Endothelial cell of umbilical vein (primary cell): Measurements from ENCODE around the gene LRP1B. TPM values are rescaled to one million over a fixed set of nuclear protein-coding genes. Genes with fewer than 3 reads are reported as not detected.

Source experiments
- BruUV-seq: library from RNA; stranded (reverse); fragments of 400-500 nt; replicated peaks from 2 replicates; lab custom pipeline; 2021; lab: Mats Ljungman, UMichigan
- CTCF ChIA-PET: fragments of 300-600, 350-600 bp; sonication (Branson Sonifier 250); formaldehyde crosslinking; loops from one replicate; lab custom pipeline; 2021; ENCODE audit warnings: antibody characterized with exemption, inconsistent platforms; lab: Charles Lee
- POLR2A ChIA-PET: fragments of 300-600, 350-600 bp; sonication (Branson Sonifier 250); formaldehyde crosslinking; loops from one replicate; lab custom pipeline; 2021; ENCODE audit warnings: antibody characterized with exemption, inconsistent platforms; lab: Charles Lee
- DNase-seq: peaks from one replicate; pipeline ENCODE4 v3.0.0-alpha.2; 2011; ENCODE audit warnings: low read depth, low spot score
- FAIRE-seq: peaks from 2 replicates; lab custom pipeline; 2011; peaks lifted over from hg19 to GRCh38; lab: Jason Lieb, UNC
- H2AFZ ChIP-seq: 2 replicates; pipeline ENCODE4 v1.6.0; 2012; ENCODE audit warnings: low read depth, low read length, control low read depth, inconsistent platforms
- H3K27ac ChIP-seq: 2 replicates; pipeline ENCODE4 v1.5.1; 2011; ENCODE audit warnings: low read depth, mild to moderate bottlenecking, control low read depth, low read length, moderate library complexity; ENCODE audit not compliant: insufficient read depth
- H3K27me3 ChIP-seq, 2 experiments: 2 replicates each; pipeline versions ENCODE4 v1.6.0 to v1.6.1; 2011; ENCODE audit warnings: low read length in 2 of 2, mixed read lengths in 1 of 2; ENCODE audit not compliant: control insufficient read depth in 2 of 2, insufficient read depth in 2 of 2
- H3K36me3 ChIP-seq, 2 experiments: 2 replicates in 1 of 2; 3 replicates in 1 of 2; pipeline ENCODE4 v1.5.1; 2011; ENCODE audit warnings: low read length in 2 of 2, mild to moderate bottlenecking in 1 of 2, moderate library complexity in 1 of 2; ENCODE audit not compliant: control insufficient read depth in 2 of 2, insufficient read depth in 2 of 2; ENCODE audit errors: extremely low read depth in 1 of 2
- H3K4me1 ChIP-seq: 3 replicates; pipeline ENCODE4 v1.5.1; 2011; ENCODE audit warnings: mild to moderate bottlenecking, low read length; ENCODE audit not compliant: control insufficient read depth, insufficient read depth; ENCODE audit errors: extremely low read depth
- H3K4me2 ChIP-seq: 2 replicates; pipeline ENCODE4 v1.6.1; 2011; ENCODE audit warnings: low read length, control low read depth, mixed read lengths; ENCODE audit not compliant: insufficient read depth
- H3K4me3 ChIP-seq, 3 experiments: fragments of 200-600 bp in 1 of 3; sonication (generic), shearing (Covaris generic) in 1 of 3; replicated peaks in 1 of 3; 2 replicates each; pipeline ENCODE4 v1.5.1; 2011 to 2016; ENCODE audit warnings: control low read depth in 3 of 3, low read length in 3 of 3, mild to moderate bottlenecking in 2 of 3, inconsistent platforms in 1 of 3, low read depth in 1 of 3, moderate library complexity in 1 of 3; ENCODE audit not compliant: insufficient read depth in 1 of 3
- H3K79me2 ChIP-seq: 2 replicates; pipeline ENCODE4 v1.6.0; 2012; ENCODE audit warnings: low read length, inconsistent platforms; ENCODE audit not compliant: control insufficient read depth, insufficient read depth
- H3K9ac ChIP-seq: replicated peaks from 2 replicates; pipeline ENCODE3; 2011; ENCODE audit warnings: low read length, control low read depth; ENCODE audit not compliant: insufficient read depth; ENCODE audit errors: extremely low read depth
- H3K9me1 ChIP-seq: replicated peaks from 3 replicates; pipeline ENCODE4 v1.6.0; 2011; ENCODE audit warnings: mild to moderate bottlenecking, low read length; ENCODE audit not compliant: control insufficient read depth, insufficient read depth; ENCODE audit errors: extremely low read depth
- H3K9me3 ChIP-seq: replicated peaks from 2 replicates; pipeline ENCODE4 v1.5.1; 2012; ENCODE audit warnings: low read length, inconsistent platforms; ENCODE audit not compliant: control insufficient read depth, insufficient read depth
- H4K20me1 ChIP-seq: replicated peaks from 2 replicates; pipeline ENCODE3; 2011; ENCODE audit warnings: mild to moderate bottlenecking, low read length; ENCODE audit not compliant: control insufficient read depth, insufficient read depth; ENCODE audit errors: extremely low read depth
- EZH2 ChIP-seq: IDR thresholded peaks from 2 replicates; pipeline ENCODE4 v1.6.1; 2012; ENCODE audit warnings: borderline replicate concordance, low read depth, mild to moderate bottlenecking, moderate library complexity, low read length, inconsistent platforms; ENCODE audit not compliant: severe bottlenecking
- FOS ChIP-seq: IDR thresholded peaks from 2 replicates; pipeline ENCODE4 v1.6.1; 2011; ENCODE audit warnings: mild to moderate bottlenecking, low read length, moderate library complexity, borderline replicate concordance; ENCODE audit not compliant: insufficient read depth
- GATA2 ChIP-seq: IDR thresholded peaks from 2 replicates; pipeline ENCODE4 v1.7.0; 2011; ENCODE audit warnings: low read depth, mild to moderate bottlenecking, moderate library complexity, mixed read lengths, low read length; ENCODE audit not compliant: insufficient read length, insufficient read depth
- JUN ChIP-seq: IDR thresholded peaks from 2 replicates; pipeline ENCODE4 v1.6.1; 2011; ENCODE audit warnings: borderline replicate concordance, low read depth; ENCODE audit not compliant: insufficient read length, insufficient read depth
- MYC ChIP-seq: IDR thresholded peaks from one replicate; pipeline ENCODE4 v1.6.1; 2011; ENCODE audit warnings: mild to moderate bottlenecking, low read depth, low read length
- POLR2A ChIP-seq: IDR thresholded peaks from 2 replicates; pipeline ENCODE4 v1.6.1; 2012; ENCODE audit warnings: low read depth, mild to moderate bottlenecking, control low read depth, low read length
- POLR2AphosphoS5 ChIP-seq: IDR thresholded peaks from 2 replicates; pipeline ENCODE4 v1.6.1; 2012; ENCODE audit warnings: low read depth, mild to moderate bottlenecking, control low read depth, low read length, moderate library complexity; ENCODE audit not compliant: insufficient read depth
- dilution Hi-C: fragments of 300-500 bp; cut with MboI; formaldehyde crosslinking; loops from one replicate; pipeline ENCODE4 v1.15.0; 2019; ENCODE audit warnings: low sequenced_read_pairs; ENCODE audit not compliant: extremely low pct_ligation_motif_present
- intact Hi-C: fragments of 100-400 bp; cut with micrococcal nuclease; formaldehyde crosslinking; loops from one replicate; pipeline ENCODE4 v1.10.0; 2022
- polyA plus RNA-seq, 4 experiments: library from polyadenylated mRNA; depleted of rRNA in 3 of 4; stranded (reverse) in 3 of 4; unstranded in 1 of 4; fragments of >200 nt; gene quantifications; 2 replicates each; pipeline versions ENCODE4 v1.2.1 to v1.2.3, GENCODE V29; 2011 to 2012; ENCODE audit warnings: missing spikeins in 1 of 4
- total RNA-seq: library from RNA; stranded (reverse); gene quantifications from 2 replicates; pipeline ENCODE4 v1.2.3, GENCODE V29; 2021
- TF ChIP-seq, protein P1 (sequence below), 2 donors: IDR thresholded peaks; 1 replicate in 1 of 2; 2 replicates in 1 of 2; pipeline ENCODE4 v1.5.1; 2011; ENCODE audit warnings: low read length in 2 of 2, mild to moderate bottlenecking in 2 of 2, moderate library complexity in 2 of 2, control low read depth in 1 of 2, inconsistent platforms in 1 of 2, low read depth in 1 of 2; ENCODE audit not compliant: insufficient read depth in 1 of 2; ENCODE audit errors: extremely low read depth in 1 of 2
- TF ChIP-seq, protein P2 (sequence below): IDR thresholded peaks from 2 replicates; pipeline ENCODE4 v1.6.1; 2011; ENCODE audit not compliant: insufficient read depth, insufficient read length

The LRP1B gene
- total and polyA plus RNA-seq, 2 donors (not counting 3 experiments of a cell fraction or from before 2014, with no cell fraction given), result 0.03 to 0.07 TPM

DNA sequence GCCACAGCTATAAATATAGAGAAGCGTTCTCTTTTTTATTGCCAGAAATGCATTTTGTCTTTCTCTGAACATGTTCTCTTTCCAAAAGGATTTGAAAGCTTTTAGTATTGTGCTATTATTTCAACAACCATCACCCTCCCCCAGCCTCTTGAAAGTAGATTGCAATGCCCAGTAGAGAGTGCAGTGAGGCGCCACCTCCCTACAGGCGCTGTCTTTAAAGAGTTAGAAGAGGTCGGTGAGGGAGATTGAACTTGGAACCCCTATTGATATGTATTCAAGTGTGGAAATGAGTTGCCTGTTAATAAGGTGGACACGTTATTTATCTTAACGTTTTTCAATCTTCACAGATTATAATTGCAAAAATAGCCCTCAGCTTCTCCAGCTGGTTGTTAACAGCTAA is 360.3 kb downstream of the LRP1B start:
- dilution Hi-C loops, result no loop called here

More for the DNA sequence above, 360.3 kb downstream of the LRP1B start:
- intact Hi-C loops, result no loop called here
- Histone ChIP-seq H3K9me3 (no peaks in the 10 kb centered on the region), H3K9ac (no peak overlapping the region), H3K4me3 (no peak overlapping the region), H2AFZ (no peak overlapping the region), H3K79me2 (no peaks in the 10 kb centered on the region), H3K4me1 (no peaks in the 10 kb centered on the region), H3K9me1 (no peaks in the 10 kb centered on the region), H3K27ac (no peak overlapping the region), H4K20me1 (no peaks in the 10 kb centered on the region), H3K27me3 (no peaks in the 10 kb centered on the region), H3K4me2 (no peak overlapping the region), H3K36me3 (no peaks in the 10 kb centered on the region)
- no TSS peak for BruUV-seq
- no peak for FAIRE-seq
- ChIA-PET CTCF (no interaction called here), POLR2A (no interaction called here)
- DNase-seq, result no peak
- TF ChIP-seq POLR2AphosphoS5 (no peak), EZH2 (no peak), POLR2A (no peak), JUN (no peak), MYC (no peak), GATA2 (no peak), FOS (no peak)
- TF ChIP-seq, protein P1, sequence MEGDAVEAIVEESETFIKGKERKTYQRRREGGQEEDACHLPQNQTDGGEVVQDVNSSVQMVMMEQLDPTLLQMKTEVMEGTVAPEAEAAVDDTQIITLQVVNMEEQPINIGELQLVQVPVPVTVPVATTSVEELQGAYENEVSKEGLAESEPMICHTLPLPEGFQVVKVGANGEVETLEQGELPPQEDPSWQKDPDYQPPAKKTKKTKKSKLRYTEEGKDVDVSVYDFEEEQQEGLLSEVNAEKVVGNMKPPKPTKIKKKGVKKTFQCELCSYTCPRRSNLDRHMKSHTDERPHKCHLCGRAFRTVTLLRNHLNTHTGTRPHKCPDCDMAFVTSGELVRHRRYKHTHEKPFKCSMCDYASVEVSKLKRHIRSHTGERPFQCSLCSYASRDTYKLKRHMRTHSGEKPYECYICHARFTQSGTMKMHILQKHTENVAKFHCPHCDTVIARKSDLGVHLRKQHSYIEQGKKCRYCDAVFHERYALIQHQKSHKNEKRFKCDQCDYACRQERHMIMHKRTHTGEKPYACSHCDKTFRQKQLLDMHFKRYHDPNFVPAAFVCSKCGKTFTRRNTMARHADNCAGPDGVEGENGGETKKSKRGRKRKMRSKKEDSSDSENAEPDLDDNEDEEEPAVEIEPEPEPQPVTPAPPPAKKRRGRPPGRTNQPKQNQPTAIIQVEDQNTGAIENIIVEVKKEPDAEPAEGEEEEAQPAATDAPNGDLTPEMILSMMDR (IDR thresholded peaks at IDR 0.05; ENCODE audit: extremely low read depth in 1 of 2, insufficient read depth in 1 of 2, low read depth in 1 of 2, low read length in 2 of 2), result no peak
- TF ChIP-seq, protein P2, sequence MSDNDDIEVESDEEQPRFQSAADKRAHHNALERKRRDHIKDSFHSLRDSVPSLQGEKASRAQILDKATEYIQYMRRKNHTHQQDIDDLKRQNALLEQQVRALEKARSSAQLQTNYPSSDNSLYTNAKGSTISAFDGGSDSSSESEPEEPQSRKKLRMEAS, result no peak
